HepG2 (cell line): ENCODE measurements around the gene IRAK2. TPM values are rescaled to one million over a fixed set of nuclear protein-coding genes. Genes with fewer than 3 reads are reported as not detected.

Source experiments
- ATAC-seq: fragments of 200-7000 bp; cut with Tn5 transposase; 3 replicates; pipeline ENCODE4 v1.9.1; 2020; ENCODE audit warnings: mild to moderate bottlenecking, moderate library complexity
- BruUV-seq: library from RNA; stranded (reverse); fragments of 400-500 nt; replicated peaks from 2 replicates; lab custom pipeline; 2021; lab: Mats Ljungman, UMichigan
- CTCF ChIA-PET: fragments of 300-600 bp; formaldehyde crosslinking; extraction: SDS; loops from one replicate; lab custom pipeline; 2021; ENCODE audit warnings: low total read pairs, inconsistent platforms, low intra/inter-chr PET ratio; lab: Yijun Ruan, JAX
- POLR2A ChIA-PET: fragments of 350-600 bp; sonication (Branson Sonifier 250); formaldehyde crosslinking; loops from one replicate; lab custom pipeline; 2020; ENCODE audit warnings: antibody characterized with exemption, inconsistent platforms; lab: Yijun Ruan, JAX
- DNase-seq: peaks from one replicate; pipeline ENCODE4 v3.0.0-alpha.2; 2015; ENCODE audit warnings: low spot score
- FAIRE-seq: peaks from 3 replicates; lab custom pipeline; 2011; peaks lifted over from hg19 to GRCh38; lab: Jason Lieb, UNC
- H2AFZ ChIP-seq: one replicate; pipeline ENCODE4 v1.6.1; 2011; ENCODE audit warnings: low read length, inconsistent platforms
- H3K27ac ChIP-seq: fragments of 300-600 bp; 3 replicates; pipeline ENCODE4 v1.8.0; 2011; ENCODE audit warnings: mixed run types, mild to moderate bottlenecking, mixed read lengths, low read length, inconsistent platforms; ENCODE audit not compliant: insufficient read depth; ENCODE audit errors: extremely low read length
- H3K27me3 ChIP-seq, 2 experiments: fragments of 200-600 bp in 1 of 2; 2 replicates in 1 of 2; 3 replicates in 1 of 2; pipeline versions ENCODE4 v1.6.0 to v1.8.0; 2011; ENCODE audit warnings: low read length in 2 of 2, mild to moderate bottlenecking in 2 of 2, moderate library complexity in 2 of 2, inconsistent platforms in 1 of 2; ENCODE audit not compliant: insufficient read depth in 2 of 2, control insufficient read depth in 1 of 2
- H3K36me3 ChIP-seq, 2 experiments: fragments of 200-600 bp in 1 of 2; replicated peaks in 1 of 2; 2 replicates in 1 of 2; 3 replicates in 1 of 2; pipeline versions ENCODE4 v1.5.1 to v1.8.0; 2011; ENCODE audit warnings: low read length in 2 of 2, inconsistent platforms in 1 of 2; ENCODE audit not compliant: insufficient read depth in 2 of 2, control insufficient read depth in 1 of 2
- H3K4me1 ChIP-seq: 2 replicates; pipeline ENCODE4 v1.5.1; 2012; ENCODE audit warnings: low read length, inconsistent platforms; ENCODE audit not compliant: insufficient read depth
- H3K4me2 ChIP-seq: 2 replicates; pipeline ENCODE4 v1.6.0; 2011; ENCODE audit warnings: low read depth, low read length, inconsistent platforms
- H3K4me3 ChIP-seq, 3 experiments: fragments of 200-600 bp in 1 of 3; sonication (generic), shearing (Covaris generic) in 1 of 3; replicated peaks in 1 of 3; 2 replicates each; pipeline ENCODE4 v1.5.1; 2011 to 2016; ENCODE audit warnings: low read length in 3 of 3, inconsistent platforms in 2 of 3, low read depth in 2 of 3, mild to moderate bottlenecking in 2 of 3, control low read depth in 1 of 3, mixed read lengths in 1 of 3; ENCODE audit not compliant: insufficient read depth in 1 of 3
- H3K79me2 ChIP-seq: one replicate; pipeline ENCODE4 v1.6.1; 2011; ENCODE audit warnings: low read length, inconsistent platforms; ENCODE audit not compliant: insufficient read depth
- H3K9ac ChIP-seq: 2 replicates; pipeline ENCODE4 v1.6.0; 2011; ENCODE audit warnings: mild to moderate bottlenecking, low read depth, low read length, inconsistent platforms; ENCODE audit not compliant: insufficient read depth
- H3K9me3 ChIP-seq: 2 replicates; pipeline ENCODE4 v1.5.1; 2012; ENCODE audit warnings: mild to moderate bottlenecking, low read length
- H4K20me1 ChIP-seq: 2 replicates; pipeline ENCODE4 v1.6.0; 2011; ENCODE audit warnings: inconsistent platforms, mild to moderate bottlenecking, low read length, moderate library complexity; ENCODE audit not compliant: insufficient read depth
- GLI4 ChIP-seq: sonication (generic); formaldehyde crosslinking; IDR thresholded peaks from 2 replicates; pipeline ENCODE4 v1.5.1; 2020; ENCODE audit warnings: missing genetic modification reagents, mild to moderate bottlenecking, moderate library complexity, borderline replicate concordance
- ZFX ChIP-seq: sonication (generic); formaldehyde crosslinking; IDR thresholded peaks from 2 replicates; pipeline ENCODE4 v1.4.0; 2020; ENCODE audit warnings: mild to moderate bottlenecking, low read depth, missing genetic modification reagents, moderate library complexity
- ZNF326 ChIP-seq: sonication (generic); formaldehyde crosslinking; IDR thresholded peaks from 2 replicates; pipeline ENCODE4 v1.4.0; 2020; ENCODE audit warnings: missing genetic modification reagents, borderline replicate concordance
- ZNF598 ChIP-seq: sonication (generic); formaldehyde crosslinking; IDR thresholded peaks from 2 replicates; pipeline ENCODE4 v1.5.1; 2020; ENCODE audit warnings: mild to moderate bottlenecking, missing genetic modification reagents, borderline replicate concordance
- ZNF629 ChIP-seq: sonication (generic); formaldehyde crosslinking; conservative IDR thresholded peaks from 2 replicates; pipeline ENCODE4 v1.5.0; 2020; ENCODE audit warnings: missing genetic modification reagents
- ZNF790 ChIP-seq: sonication (generic); formaldehyde crosslinking; IDR thresholded peaks from 2 replicates; pipeline ENCODE4 v1.8.0; 2022; ENCODE audit warnings: missing genetic modification reagents, mild to moderate bottlenecking, borderline replicate concordance
- WGBS: methylation state at CpG from one replicate; pipeline ENCODE4 v1.1.6; 2017; ENCODE audit warnings: low lambda C conversion rate; 5-methylcytosine and 5-hydroxymethylcytosine counted together
- in situ Hi-C: cut with HindIII; loops from 2 replicates; pipeline ENCODE4 v1.10.0; 2017; ENCODE audit warnings: low pct_unique_long_range_greater_than_20kb; ENCODE audit not compliant: extremely low pct_ligation_motif_present
- intact Hi-C: fragments of 100-400 bp; cut with micrococcal nuclease; formaldehyde crosslinking; loops from one replicate; pipeline ENCODE4 v1.10.0; 2022; ENCODE audit not compliant: unreplicated experiment
- polyA plus RNA-seq, 8 experiments: library from polyadenylated mRNA; depleted of rRNA in 3 of 8; stranded (reverse) in 7 of 8; unstranded in 1 of 8; fragments of >200 nt; fragmentation: Illumina TruSeq in 4 of 8; extraction: Trizol in 4 of 8; gene quantifications; 2 replicates each; pipeline versions ENCODE4 v1.2.1 to v1.2.3, GENCODE V29; 2011 to 2016; ENCODE audit warnings: low read depth in 4 of 8, missing spikeins in 1 of 8, mixed read lengths in 1 of 8; ENCODE audit not compliant: insufficient read depth in 1 of 8
- total RNA-seq, 5 experiments: library from RNA; depleted of rRNA; stranded (reverse); fragments of >200 nt; fragmentation: Illumina TruSeq; extraction: Trizol; gene quantifications; 2 replicates each; pipeline ENCODE4 v1.2.3, GENCODE V29; 2016; ENCODE audit warnings: low read depth in 1 of 5
- TF ChIP-seq, protein P1 (sequence below): sonication (generic); formaldehyde crosslinking; IDR thresholded peaks from 2 replicates; pipeline ENCODE4 v1.9.0; 2022; ENCODE audit warnings: low read depth, missing genetic modification reagents

IRAK2 gene
- total and polyA plus RNA-seq, 2 of the 13 experiments (the other 11 are each of a cell fraction or from before 2014, with no cell fraction given) = 13.1 to 23.3 TPM

DNA sequence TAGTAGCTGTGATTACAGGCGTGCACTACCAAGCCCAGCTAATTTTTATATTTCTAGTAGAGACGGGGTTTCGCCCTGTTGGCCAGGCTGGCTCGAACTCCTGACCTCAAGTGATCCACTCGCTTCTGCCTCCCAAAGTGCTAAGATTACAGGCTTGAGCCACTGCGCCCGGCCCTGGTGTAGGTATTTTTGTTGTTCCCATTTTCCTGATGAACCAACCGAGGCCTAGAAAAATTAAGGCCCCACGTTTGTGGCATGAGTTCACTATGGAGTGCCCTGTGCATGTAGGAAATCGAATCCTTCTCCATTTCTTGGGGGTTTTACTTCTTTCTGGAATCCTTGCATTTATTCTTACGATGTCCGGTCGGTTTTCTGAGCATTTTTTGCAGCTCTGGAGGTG is 69.3 kb downstream of the IRAK2 start:
- 92% methylated on average over 13 of the region's 13 CpGs for WGBS
- FAIRE-seq (no peak), ATAC-seq (no peak), DNase-seq (no peak)
- Histone ChIP-seq H4K20me1 (no peaks in the 10 kb centered on the region), H3K9me3 (no peaks in the 10 kb centered on the region), H3K9ac (no peak overlapping the region), H3K27ac (no peak overlapping the region), H3K27me3 (no peaks in the 10 kb centered on the region), H3K4me2 (no peak overlapping the region), H3K36me3 (peaks cover 30 to 55% of the 10 kb centered on the region in 2 experiments), H3K79me2 (no peaks in the 10 kb centered on the region), H3K4me1 (no peaks in the 10 kb centered on the region), H3K4me3 (no peak overlapping the region), H2AFZ (no peak overlapping the region)
- intact Hi-C loops = no loop called here
- no TSS peak for BruUV-seq
- POLR2A ChIA-PET = no interaction called here
- in situ Hi-C loops = no loop called here
- CTCF ChIA-PET = no interaction called here
- TF ChIP-seq ZFX (no peak), ZNF790 (CRISPR knock-in tag) (no peak), ZNF326 (no peak), ZNF598 (CRISPR knock-in tag) (no peak), GLI4 (CRISPR knock-in tag) (no peak), ZNF629 (CRISPR knock-in tag) (peak; percentile 53)
- TF ChIP-seq, protein P1, sequence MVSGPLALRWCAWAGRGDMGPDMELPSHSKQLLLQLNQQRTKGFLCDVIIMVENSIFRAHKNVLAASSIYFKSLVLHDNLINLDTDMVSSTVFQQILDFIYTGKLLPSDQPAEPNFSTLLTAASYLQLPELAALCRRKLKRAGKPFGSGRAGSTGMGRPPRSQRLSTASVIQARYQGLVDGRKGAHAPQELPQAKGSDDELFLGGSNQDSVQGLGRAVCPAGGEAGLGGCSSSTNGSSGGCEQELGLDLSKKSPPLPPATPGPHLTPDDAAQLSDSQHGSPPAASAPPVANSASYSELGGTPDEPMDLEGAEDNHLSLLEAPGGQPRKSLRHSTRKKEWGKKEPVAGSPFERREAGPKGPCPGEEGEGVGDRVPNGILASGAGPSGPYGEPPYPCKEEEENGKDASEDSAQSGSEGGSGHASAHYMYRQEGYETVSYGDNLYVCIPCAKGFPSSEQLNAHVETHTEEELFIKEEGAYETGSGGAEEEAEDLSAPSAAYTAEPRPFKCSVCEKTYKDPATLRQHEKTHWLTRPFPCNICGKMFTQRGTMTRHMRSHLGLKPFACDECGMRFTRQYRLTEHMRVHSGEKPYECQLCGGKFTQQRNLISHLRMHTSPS (CRISPR knock-in tag) = no peak
